ENCODE measurements around the gene TRIM37. TPM values are rescaled to one million over a fixed set of nuclear protein-coding genes. Genes with fewer than 3 reads are reported as not detected.

The TRIM37 gene
- total and polyA plus RNA-seq, 2 donors from 2014 or later, result 9.7 to 19.1 TPM

GRCh38 chr17:59101178-59101577 is 5.5 kb downstream of the TRIM37 start:
- intact Hi-C loops (cut with DNase I), result no loop called here
- H3K9ac ChIP-seq (ENCODE audit: low read length in 3 of 3), result no peak overlapping the region
- TF ChIP-seq CTCF (IDR thresholded peaks at IDR 0.05; ENCODE audit: borderline replicate concordance, extremely low read depth, insufficient read depth), result no peak
- H3K4me1 ChIP-seq (ENCODE audit: control insufficient read depth in 2 of 3, insufficient read depth in 2 of 3, low read depth in 1 of 3, low read length in 3 of 3), result no peaks in the 10 kb centered on the region
- H3K4me3 ChIP-seq (ENCODE audit: low read length in 3 of 3), result no peak overlapping the region
- peaks cover 0 to 6% (median 0%) of the 10 kb centered on the region in 3 donors for H3K36me3 ChIP-seq (ENCODE audit: control insufficient read depth in 2 of 3, insufficient read depth in 3 of 3, low read length in 3 of 3)
- no peak for FAIRE-seq
- H3K27me3 ChIP-seq (ENCODE audit: control insufficient read depth, insufficient read depth, low read length), result no peaks in the 10 kb centered on the region
- H3K9me3 ChIP-seq (ENCODE audit: control insufficient read depth in 2 of 3, insufficient read depth in 1 of 3, low read length in 3 of 3), result no peaks in the 10 kb centered on the region
- DNase-seq, result no peak
- H3K27ac ChIP-seq (ENCODE audit: low read depth in 2 of 2, low read length in 2 of 2), result no peak overlapping the region

- intact Hi-C loops (cut with DNase I), result no loop called here
- no peak for FAIRE-seq
- Histone ChIP-seq H3K27me3 (ENCODE audit: control insufficient read depth, insufficient read depth, low read length) (no peaks in the 10 kb centered on the region), H3K4me3 (ENCODE audit: low read length in 3 of 3) (no peak overlapping the region), H3K9me3 (ENCODE audit: control insufficient read depth in 2 of 3, insufficient read depth in 1 of 3, low read length in 3 of 3) (no peaks in the 10 kb centered on the region), H3K9ac (ENCODE audit: low read length in 3 of 3) (no peak overlapping the region), H3K27ac (ENCODE audit: low read depth in 2 of 2, low read length in 2 of 2) (no peak overlapping the region), H3K4me1 (ENCODE audit: control insufficient read depth in 2 of 3, insufficient read depth in 2 of 3, low read depth in 1 of 3, low read length in 3 of 3) (peaks cover 0 to 3% (median 0%) of the 10 kb centered on the region in 3 donors), H3K36me3 (ENCODE audit: control insufficient read depth in 2 of 3, insufficient read depth in 3 of 3, low read length in 3 of 3) (peaks cover 0 to 6% (median 0%) of the 10 kb centered on the region in 3 donors)
- no peak for DNase-seq
- no peak for TF ChIP-seq CTCF (IDR thresholded peaks at IDR 0.05; ENCODE audit: borderline replicate concordance, extremely low read depth, insufficient read depth)
Measured at GRCh38 chr17:59097876-59098275, 8.8 kb downstream of the TRIM37 start.

GRCh38 chr17:59094861-59095530 is 11.7 kb downstream of the TRIM37 start:
- peaks cover 0 to 3% (median 0%) of the 10 kb centered on the region in 3 donors for H3K36me3 ChIP-seq (ENCODE audit: control insufficient read depth in 2 of 3, insufficient read depth in 3 of 3, low read length in 3 of 3)
- H3K9ac ChIP-seq (ENCODE audit: low read length in 3 of 3), result no peak overlapping the region
- no peak for TF ChIP-seq CTCF (IDR thresholded peaks at IDR 0.05; ENCODE audit: borderline replicate concordance, extremely low read depth, insufficient read depth)
- H3K27me3 ChIP-seq (ENCODE audit: control insufficient read depth, insufficient read depth, low read length), result no peaks in the 10 kb centered on the region
- H3K4me3 ChIP-seq (ENCODE audit: low read length in 3 of 3), result no peak overlapping the region
- intact Hi-C loops (cut with DNase I), result no loop called here
- DNase-seq (peak in 4 of 5 donors; percentile 29 to 49 (median 37)), FAIRE-seq (no peak)
- no peaks in the 10 kb centered on the region for H3K9me3 ChIP-seq (ENCODE audit: control insufficient read depth in 2 of 3, insufficient read depth in 1 of 3, low read length in 3 of 3)
- peaks cover 0 to 3% (median 0%) of the 10 kb centered on the region in 3 donors for H3K4me1 ChIP-seq (ENCODE audit: control insufficient read depth in 2 of 3, insufficient read depth in 2 of 3, low read depth in 1 of 3, low read length in 3 of 3)
- no peak overlapping the region for H3K27ac ChIP-seq (ENCODE audit: low read depth in 2 of 2, low read length in 2 of 2)
